HG03280 (cell line): ENCODE measurements around the gene KIF26A.

ENCODE experiments used
- ATAC-seq: cut with Tn5 transposase; IDR thresholded peaks from one replicate; pipeline ENCODE4 v1.9.1; 2021; ENCODE audit warnings: mild to moderate bottlenecking, moderate library complexity; ENCODE audit not compliant: unreplicated experiment

KIF26A gene

GRCh38 chr14:104112609-104113571 is 25.5 kb upstream of the KIF26A start:
- no peak for ATAC-seq

DNA sequence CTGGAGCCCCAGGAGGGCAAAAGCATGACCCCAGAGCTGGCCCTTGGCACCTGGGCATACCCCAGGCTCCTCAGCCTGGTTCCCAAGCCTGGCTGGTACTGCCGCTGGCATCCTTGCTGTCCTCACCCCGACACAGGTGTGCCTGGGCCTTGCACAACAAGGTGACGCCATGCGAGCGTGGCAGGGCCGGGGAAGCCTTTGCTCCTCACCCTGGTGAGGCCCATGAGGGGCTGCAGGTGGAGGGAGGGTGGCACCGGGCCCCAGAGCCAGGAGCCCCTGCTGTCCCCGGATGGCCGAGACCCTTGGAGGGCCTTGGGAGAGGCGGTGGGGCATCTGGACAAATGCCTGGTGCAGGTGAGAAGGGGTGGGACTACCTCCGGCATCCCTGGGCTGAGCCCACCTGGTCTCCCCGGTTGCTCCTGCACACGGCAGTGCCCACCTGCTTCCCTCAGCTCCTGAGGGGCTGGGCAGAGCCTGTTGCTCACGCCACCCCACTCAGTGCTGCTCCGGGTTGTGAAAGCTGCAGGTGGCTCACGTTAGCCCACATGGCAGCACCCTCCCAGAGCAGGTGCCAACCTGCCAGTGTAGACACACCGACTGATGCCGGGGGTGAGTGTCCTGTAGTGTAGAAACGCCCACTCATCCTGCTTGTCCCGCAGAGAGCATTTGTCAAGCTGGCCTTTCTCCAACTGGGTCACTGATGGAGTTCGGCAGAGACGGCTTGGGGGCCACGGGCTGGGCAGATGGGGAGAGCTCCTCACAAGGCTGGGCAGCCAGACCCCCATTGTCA is 24.6 kb upstream of the KIF26A start:
- ATAC-seq: no peak

DNA sequence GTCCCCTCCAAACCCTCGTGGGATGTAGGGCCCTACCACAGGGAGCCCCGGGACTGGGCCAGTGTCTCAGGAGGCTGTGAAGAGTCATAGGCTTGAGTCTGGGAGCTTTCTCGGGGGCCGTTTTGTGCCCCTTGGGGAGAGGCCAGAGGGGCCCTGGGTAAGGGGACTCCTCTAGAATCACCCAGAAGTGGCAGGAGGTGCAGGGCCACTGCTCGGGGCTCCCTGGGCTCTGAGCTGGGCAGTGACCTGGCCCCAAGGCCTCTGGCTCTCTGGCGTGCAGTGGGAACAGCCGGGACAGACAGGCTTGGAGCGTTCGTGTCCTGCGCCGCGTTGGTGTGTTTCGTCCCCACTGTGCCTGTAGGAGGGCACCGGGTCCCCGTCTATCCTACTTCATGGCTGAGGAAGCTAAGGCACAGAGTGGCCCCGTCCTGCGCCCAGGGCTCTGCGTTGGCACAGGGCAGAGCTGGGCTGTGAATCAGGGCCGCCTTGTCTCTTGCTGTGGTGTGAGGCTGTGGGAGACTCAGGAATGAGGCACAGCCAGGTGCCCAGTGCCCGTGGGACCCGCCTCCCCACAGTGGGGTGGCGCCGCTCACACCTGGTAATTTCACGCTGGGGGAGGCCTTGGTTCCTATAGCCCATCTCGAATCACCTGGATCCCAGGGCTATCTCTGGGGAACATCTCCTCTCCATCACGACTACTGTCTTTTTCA is 23.8 kb upstream of the KIF26A start:
- no peak for ATAC-seq

GRCh38 chr14:104115131-104115600 is 23.2 kb upstream of the KIF26A start:
- ATAC-seq: no peak

DNA sequence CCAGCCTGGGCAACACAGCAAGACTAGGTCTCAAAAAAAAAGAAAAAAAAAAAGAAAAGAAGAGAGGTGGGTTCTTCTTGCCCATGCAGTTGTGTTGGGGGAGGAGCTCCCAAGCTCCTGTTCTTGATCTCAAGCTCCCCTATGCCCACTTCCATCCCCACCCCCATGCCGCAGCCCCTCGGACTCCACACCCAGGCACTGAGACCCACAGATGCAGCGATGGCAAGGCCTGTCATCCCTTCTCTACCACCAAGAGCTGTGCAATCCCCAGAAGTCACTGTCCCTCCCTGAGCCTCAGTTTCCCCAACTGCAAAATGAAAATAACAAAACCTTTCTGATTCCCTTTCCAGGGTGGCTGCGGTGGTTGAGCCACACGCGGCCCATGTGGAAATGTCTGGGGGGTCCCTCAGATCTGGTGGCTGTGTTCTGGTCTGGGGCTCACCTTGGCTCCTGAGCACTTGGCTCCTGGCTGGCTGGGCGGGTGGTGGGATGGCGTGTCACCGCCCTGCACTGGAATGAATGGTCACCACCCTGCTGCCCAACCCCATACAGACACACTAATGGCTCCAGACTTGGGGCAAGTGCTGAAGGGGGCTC is 22.6 kb upstream of the KIF26A start:
- ATAC-seq: no peak

GRCh38 chr14:104116288-104116755 is 22.1 kb upstream of the KIF26A start:
- ATAC-seq: no peak

DNA sequence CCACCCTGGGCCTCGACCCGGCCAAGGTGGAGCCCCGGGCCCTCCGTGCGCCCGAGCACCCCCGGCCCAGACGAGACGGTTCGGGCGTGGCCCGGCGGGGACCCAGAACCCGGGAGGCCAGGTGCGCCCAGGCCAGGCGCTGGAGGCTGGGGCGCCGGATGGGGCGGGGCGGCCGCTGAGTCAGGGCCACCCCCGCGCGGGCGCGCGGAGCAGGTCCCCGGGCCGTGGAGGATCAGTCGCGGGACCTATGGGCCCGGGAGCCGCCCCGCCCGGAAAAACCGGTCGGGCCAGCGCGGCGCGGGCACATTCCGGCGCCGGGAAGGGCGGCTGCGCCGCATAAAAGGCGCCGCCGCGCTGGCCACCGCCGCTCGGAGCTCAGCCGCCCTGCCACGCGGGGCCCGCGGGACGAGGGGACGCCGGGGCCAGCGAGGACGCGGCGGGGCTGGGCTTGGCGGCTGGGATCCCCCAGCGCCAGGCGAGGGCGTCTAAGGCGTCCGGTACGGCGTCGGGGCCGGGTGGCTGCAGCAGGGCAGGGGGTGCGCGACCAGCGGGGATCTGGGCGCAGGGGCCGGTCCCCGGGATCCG is 21.5 kb upstream of the KIF26A start:
- no peak for ATAC-seq

- ATAC-seq: no peak
Measured at GRCh38 chr14:104117341-104118005, 20.9 kb upstream of the KIF26A start.

DNA sequence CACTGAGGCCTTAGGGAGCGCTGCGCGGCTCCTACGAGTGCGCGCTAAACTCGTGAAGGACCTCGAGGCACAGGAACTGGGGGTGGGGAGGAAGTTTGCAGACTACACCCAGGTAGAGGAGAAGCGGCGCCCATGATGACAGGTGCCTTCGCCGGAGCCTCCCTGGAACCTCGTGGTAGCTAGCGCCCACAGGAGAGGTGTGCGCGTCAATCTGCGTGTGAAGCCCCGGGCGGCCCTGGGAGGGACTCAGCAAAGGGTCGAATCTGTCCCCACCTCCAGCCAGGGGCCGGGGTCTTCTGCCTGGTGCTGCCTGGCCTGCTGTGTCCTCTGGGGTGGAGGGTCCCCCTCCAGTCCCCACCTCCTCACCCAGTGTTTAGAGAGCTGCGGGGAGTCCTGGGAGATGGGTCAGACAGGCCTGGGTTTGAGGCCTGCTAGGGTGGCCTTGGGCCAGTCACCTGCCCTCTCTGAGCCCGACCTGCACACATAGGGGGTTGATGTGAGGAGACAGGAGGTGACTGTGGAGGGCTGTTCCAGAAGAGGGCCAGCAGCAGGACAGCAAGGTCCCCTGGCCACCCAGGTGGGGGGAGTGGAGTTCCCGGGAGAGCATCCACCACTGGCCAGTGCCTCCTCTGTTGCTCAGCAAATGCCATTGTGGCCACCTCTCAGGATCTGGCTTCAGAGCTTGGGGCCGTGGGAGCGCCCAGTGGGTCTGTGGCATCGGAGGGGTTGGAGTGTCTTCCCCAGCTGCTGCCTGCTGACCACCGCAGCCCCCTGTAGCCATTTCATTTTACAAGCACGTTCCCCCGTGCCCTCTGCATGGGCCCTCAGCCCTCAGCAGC is 20.2 kb upstream of the KIF26A start:
- no peak for ATAC-seq

DNA sequence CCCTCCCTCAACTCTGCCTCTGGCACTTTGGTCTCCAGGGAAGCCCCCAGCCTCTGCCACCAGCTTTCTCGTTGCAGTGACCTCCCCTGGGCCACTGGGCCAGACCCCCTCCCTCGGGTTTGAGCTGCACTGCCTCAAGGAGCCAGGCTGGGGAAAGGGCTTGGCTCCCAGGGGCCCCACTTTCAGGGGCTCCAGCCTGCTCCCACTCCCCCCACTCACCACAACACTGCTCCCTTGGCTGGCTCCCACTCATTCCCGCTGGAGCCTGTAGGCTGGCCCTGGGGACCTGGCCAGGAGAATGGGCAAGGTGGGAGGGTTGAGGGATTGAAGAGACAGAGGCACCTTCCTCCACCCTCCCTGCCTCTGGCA is 19.3 kb upstream of the KIF26A start:
- ATAC-seq: no peak

- no peak for ATAC-seq
Measured at GRCh38 chr14:104119488-104120251, 18.7 kb upstream of the KIF26A start.

DNA sequence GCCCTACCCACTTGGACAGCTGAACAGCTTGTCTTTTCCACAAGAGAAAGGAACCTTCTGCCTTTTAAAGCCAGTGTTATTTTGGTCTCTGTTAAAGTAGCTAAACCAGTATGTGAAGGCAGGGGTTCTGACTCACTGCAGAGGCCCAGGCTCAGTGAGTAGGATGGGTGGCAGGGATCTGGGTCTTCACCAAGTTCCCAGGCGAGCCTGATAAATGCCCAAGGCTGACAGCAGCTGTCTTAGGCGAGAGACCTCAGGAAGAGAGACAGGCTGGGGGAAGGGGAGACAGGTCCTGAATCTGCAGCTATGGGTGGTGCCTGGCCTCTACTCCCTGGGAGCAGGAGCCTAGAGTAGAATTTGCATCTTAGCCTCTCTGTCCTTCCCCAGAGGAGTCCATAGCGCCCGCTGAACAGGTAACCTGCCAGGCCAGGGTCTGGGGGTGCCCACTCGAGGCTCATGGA is 18.1 kb upstream of the KIF26A start:
- no peak for ATAC-seq

- ATAC-seq: no peak
Measured at GRCh38 chr14:104121142-104121541, 17.2 kb upstream of the KIF26A start.

DNA sequence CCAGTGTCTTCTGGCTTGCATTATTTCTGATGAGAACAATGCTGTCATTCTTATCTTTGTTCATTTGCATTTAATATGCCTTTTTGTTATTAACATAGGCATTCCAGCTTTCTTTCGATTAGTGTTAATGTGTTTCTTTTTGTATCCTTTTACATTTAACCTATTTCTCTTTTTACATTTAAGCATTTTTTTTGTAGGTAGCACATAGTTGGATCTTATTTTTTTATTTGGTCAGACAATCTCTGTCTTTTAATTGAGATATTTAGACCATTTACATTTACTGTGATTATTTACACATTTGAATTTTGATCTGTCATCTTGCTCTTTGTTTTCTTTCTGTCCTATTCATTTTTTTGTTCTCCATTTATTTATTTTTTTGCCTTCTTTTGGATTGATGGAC is 14.5 kb upstream of the KIF26A start:
- no peak for ATAC-seq

DNA sequence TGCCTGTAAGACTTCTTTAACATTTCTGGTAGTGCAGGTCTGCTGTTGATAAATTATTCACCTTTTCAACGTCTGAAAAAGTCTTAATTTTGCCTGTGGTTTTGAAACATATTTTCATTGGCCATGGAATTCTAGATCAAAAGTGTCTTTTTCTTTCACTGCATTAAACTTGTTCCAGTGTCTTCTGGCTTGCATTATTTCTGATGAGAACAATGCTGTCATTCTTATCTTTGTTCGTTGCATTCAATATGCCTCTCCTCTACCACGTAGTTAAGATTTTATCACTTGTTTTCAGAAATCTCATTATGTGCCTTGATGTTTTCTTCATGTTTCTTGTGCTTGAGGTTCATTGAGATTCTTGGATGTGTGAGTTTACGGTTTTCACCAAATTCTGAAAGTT is 13.4 kb upstream of the KIF26A start:
- no peak for ATAC-seq

DNA sequence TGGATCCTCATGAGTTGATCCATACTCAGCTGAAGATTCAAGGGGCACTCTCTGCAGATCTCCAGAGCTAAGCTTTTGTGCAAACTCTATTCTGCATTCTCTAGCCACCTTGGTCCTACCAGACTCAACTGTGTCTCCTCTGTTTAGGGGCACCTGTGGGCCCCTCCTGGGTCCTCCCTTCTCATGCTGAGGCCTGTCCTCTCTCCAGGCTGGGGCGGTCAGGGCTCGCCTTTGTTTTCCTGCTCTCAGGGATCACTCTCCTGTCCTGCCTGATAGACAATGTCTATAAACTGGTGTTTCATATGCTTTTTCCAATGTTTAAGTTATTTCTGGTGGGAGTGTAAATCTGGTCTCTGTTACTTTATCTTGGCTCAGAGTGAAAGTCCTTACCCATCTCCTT is 11.6 kb upstream of the KIF26A start:
- no peak for ATAC-seq

DNA sequence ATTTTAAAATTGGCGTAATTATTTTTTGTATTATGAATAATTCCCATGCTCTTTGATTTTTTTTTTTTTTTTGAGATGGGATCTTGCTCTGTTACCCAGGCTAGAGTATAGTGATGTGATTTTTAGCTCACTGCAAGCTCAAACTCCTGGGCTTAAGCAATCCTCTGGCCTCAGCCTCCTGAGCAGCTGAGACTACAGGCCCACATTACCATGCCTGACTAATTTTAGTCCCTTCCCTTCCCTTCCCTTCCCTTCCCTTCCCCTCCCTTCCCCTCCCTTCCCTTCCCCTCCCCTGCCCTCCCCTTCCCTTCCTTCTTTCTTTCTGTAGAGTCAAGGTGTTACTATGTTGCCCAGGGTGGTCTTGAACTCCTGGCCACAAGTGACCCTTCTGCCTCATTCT is 9.4 kb upstream of the KIF26A start:
- no peak for ATAC-seq

DNA sequence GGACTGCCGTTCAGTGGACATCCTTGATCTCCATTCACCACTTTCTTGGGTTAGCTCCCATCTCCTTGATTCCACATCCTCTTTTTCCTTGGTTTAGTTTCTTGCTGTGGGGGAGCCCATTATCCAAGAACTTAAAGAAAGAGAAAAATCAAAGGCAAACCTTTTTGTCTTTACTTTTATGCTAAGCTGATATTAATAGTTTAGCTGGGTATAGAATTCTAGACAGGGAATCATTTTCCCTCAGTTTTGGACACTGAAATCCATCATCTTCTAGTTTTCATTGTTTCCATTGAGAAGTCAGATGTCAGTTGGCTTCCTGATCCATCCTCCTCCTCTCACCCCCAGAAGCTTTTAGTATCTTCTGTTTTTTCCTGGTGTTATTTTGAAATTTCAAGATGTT is 8.8 kb upstream of the KIF26A start:
- no peak for ATAC-seq
